Lower leg skin (tissue), 4 donors: Measurements from ENCODE around the gene GPR6. TPM values are rescaled to one million over a fixed set of nuclear protein-coding genes. Genes with fewer than 3 reads are reported as not detected.

Experiments
- DNase-seq, 2 donors: peaks; one replicate each; pipeline ENCODE4 v3.0.0-alpha.2; 2019; ENCODE audit warnings: low spot score in 2 of 2
- H3K4me3 ChIP-seq: fragments of 200-600 bp; sonication (generic); 2 replicates; pipeline ENCODE4 v1.5.1; 2017; ENCODE audit warnings: mild to moderate bottlenecking, low read depth; ENCODE audit not compliant: poor library complexity, severe bottlenecking
- CTCF ChIP-seq, 3 donors: fragments of 450-650 bp; IDR thresholded peaks; one replicate each; pipeline ENCODE4 v1.5.1; 2016; ENCODE audit warnings: antibody characterized with exemption in 3 of 3, mild to moderate bottlenecking in 3 of 3, moderate library complexity in 2 of 3
- POLR2A ChIP-seq, 2 donors: fragments of 450-650 bp; IDR thresholded peaks; one replicate each; pipeline ENCODE4 v1.6.1; 2016 to 2017; ENCODE audit warnings: antibody characterized with exemption in 2 of 2, mild to moderate bottlenecking in 1 of 2, moderate library complexity in 1 of 2
- WGBS, 2 donors: methylation state at CpG; one replicate each; pipeline ENCODE4 v1.1.5; 2018; 5-methylcytosine and 5-hydroxymethylcytosine counted together
- intact Hi-C: fragments of 100-400 bp; cut with DNase I; formaldehyde crosslinking; loops from one replicate; pipeline ENCODE4 v1.15.0; 2023; ENCODE audit warnings: low total_unique reads
- total RNA-seq, 4 donors: library from RNA; depleted of rRNA; stranded (reverse); fragments of >200 nt; gene quantifications; one replicate each; pipeline ENCODE4 v1.1.0, GENCODE V29; 2016

The GPR6 gene
- not detected for total RNA-seq

- intact Hi-C loops = no loop called here
- H3K4me3 ChIP-seq = no peak within 1 kb of the TSS
- TF ChIP-seq POLR2A (IDR thresholded peaks at IDR 0.05) = no peak
- 2 to 6% methylated on average over 41 to 50 of the region's 50 CpGs for WGBS, 2 donors
- DNase-seq = peak in 1 of 2 donors; percentile 21
Observed at GRCh38 chr6:109978174-109979032, at the start of gene GPR6. Gene GPR6 (plus strand): TSS chr6:109978311. CDS start chr6:109979113, 802 bp downstream.

DNA sequence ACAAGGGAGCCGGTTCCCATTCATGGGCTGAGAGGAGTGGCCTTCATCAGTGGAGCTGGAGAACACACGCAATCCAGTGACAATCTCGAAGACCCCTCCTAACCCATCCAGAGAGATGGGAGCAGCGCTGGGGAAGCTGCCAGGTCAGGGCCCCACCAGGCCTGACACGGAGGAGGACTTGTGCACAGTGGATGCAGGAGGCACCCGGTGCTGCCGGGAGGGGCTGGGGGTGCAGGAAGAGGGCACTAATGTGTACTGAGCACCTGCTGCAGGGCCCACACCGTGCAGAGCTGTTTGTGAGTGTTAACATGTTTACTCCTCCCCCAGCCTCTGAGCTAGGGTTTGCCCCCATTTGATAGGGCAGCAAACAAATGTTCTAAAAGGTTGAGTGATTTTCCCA is 43.8 kb upstream of the GPR6 start:
- TF ChIP-seq CTCF (IDR thresholded peaks at IDR 0.05) (no peak), POLR2A (IDR thresholded peaks at IDR 0.05) (no peak)
- H3K4me3 ChIP-seq = no peak overlapping the region
- WGBS, 2 donors = 84 to 90% methylated on average over 8 of the region's 8 CpGs
- intact Hi-C loops = no loop called here
- peak in 1 of 2 donors; percentile 48 for DNase-seq

DNA sequence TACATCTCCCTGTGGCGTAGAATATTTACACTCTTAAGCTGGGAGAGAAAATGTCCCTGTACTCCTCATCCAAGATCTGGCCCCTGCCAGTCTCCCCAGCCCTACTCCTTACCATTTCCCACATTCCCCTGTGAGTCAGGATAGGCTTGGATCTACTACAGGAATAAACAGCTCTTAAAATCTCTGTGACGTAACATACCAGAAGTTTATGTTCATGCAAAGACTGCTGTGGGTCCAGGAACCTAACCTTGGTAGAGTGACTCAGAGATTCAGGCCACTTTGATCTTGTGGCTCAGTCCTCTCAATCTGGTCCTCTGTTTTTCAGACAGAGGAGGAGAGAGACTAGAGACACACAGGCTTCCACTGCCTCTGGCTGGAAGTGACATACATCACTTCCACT is 38.5 kb upstream of the GPR6 start:
- DNase-seq = peak in 1 of 2 donors; percentile 14
- H3K4me3 ChIP-seq = no peak overlapping the region
- WGBS, 2 donors = 91 to 98% methylated on average over 2 of the region's 2 CpGs
- TF ChIP-seq POLR2A (IDR thresholded peaks at IDR 0.05) = no peak
- TF ChIP-seq CTCF (IDR thresholded peaks at IDR 0.05) = no peak
- intact Hi-C loops = no loop called here

DNA sequence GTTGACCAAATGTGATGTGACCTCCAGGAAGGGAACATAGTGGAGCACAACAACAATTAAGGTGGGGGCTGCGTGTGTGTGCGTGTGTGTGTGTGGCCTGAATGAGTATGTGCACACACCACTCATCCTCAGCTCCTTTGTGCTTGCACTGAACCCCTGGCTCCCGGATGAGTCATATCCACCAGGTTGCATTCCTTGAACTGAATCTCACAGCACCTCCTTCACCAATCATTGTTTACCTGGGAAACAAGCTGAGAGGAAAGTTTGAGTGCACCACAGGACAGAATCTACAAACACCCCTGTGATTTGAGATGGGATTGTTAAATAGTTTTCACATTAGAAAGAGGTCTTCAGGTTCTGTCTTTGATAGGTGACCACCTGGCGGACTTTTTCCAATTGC is 33.7 kb upstream of the GPR6 start:
- TF ChIP-seq CTCF (IDR thresholded peaks at IDR 0.05) = no peak
- no peak for TF ChIP-seq POLR2A (IDR thresholded peaks at IDR 0.05)
- no peak overlapping the region for H3K4me3 ChIP-seq
- no peak for DNase-seq
- intact Hi-C loops = no loop called here
- WGBS, 2 donors = 67 to 73% methylated on average over 4 of the region's 4 CpGs

DNA sequence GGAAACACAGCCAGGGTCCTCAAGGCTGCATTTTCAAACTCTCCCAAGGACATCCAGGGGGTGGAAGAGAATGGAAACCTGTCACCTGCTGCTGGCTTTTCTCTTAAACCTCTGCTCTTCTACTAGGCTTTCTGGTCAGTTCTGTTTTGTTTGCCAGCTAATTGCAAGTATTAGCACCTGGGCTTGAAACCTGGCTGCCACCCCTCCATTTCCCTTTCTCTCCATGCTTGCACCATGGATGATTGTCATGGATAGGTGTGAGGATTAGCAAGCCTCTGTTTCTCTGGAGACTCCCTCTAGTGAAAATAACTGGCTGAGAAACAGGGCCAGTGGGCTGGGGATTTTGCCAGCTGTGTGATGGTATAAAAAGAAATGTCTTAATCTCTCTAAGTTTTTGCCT is 33.0 kb upstream of the GPR6 start:
- intact Hi-C loops = no loop called here
- H3K4me3 ChIP-seq = no peak overlapping the region
- no peak for TF ChIP-seq CTCF (IDR thresholded peaks at IDR 0.05)
- no peak for TF ChIP-seq POLR2A (IDR thresholded peaks at IDR 0.05)
- DNase-seq = peak in 1 of 2 donors; percentile 60

DNA sequence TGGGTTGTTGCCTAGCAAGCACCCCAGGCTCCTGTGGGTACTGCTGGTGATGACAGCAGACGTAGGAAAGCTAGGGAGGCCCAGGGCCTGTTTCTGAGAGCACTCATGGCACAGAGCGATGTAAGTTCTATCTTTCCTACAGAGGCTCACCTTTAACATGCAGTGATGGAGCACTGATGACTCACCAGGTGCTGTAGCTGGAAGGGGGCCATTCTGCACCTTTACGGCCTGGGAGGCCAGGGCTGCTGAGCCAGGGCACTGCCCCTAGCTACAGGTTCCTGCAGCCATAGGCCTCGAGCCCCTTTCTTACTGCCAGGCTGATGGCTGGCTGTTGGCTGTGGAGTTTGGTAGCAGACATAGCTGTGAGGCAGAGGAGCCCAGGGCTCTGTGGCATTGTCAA is 31.1 kb upstream of the GPR6 start:
- whole genome bisulfite sequencing, 2 donors = 63 to 79% methylated on average over 4 of the region's 4 CpGs
- no peak for DNase-seq
- intact Hi-C loops = no loop called here
- no peak for TF ChIP-seq CTCF (IDR thresholded peaks at IDR 0.05)
- no peak for TF ChIP-seq POLR2A (IDR thresholded peaks at IDR 0.05)
- no peak overlapping the region for H3K4me3 ChIP-seq
